ENCODE measurements around the gene LTBP4. TPM values are rescaled to one million over a fixed set of nuclear protein-coding genes. Genes with fewer than 3 reads are reported as not detected.

Gene LTBP4, protein sequence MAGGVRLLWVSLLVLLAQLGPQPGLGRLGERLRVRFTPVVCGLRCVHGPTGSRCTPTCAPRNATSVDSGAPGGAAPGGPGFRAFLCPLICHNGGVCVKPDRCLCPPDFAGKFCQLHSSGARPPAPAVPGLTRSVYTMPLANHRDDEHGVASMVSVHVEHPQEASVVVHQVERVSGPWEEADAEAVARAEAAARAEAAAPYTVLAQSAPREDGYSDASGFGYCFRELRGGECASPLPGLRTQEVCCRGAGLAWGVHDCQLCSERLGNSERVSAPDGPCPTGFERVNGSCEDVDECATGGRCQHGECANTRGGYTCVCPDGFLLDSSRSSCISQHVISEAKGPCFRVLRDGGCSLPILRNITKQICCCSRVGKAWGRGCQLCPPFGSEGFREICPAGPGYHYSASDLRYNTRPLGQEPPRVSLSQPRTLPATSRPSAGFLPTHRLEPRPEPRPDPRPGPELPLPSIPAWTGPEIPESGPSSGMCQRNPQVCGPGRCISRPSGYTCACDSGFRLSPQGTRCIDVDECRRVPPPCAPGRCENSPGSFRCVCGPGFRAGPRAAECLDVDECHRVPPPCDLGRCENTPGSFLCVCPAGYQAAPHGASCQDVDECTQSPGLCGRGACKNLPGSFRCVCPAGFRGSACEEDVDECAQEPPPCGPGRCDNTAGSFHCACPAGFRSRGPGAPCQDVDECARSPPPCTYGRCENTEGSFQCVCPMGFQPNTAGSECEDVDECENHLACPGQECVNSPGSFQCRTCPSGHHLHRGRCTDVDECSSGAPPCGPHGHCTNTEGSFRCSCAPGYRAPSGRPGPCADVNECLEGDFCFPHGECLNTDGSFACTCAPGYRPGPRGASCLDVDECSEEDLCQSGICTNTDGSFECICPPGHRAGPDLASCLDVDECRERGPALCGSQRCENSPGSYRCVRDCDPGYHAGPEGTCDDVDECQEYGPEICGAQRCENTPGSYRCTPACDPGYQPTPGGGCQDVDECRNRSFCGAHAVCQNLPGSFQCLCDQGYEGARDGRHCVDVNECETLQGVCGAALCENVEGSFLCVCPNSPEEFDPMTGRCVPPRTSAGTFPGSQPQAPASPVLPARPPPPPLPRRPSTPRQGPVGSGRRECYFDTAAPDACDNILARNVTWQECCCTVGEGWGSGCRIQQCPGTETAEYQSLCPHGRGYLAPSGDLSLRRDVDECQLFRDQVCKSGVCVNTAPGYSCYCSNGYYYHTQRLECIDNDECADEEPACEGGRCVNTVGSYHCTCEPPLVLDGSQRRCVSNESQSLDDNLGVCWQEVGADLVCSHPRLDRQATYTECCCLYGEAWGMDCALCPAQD (N-terminal part only)
- 293 TPM for total RNA-seq

DNA sequence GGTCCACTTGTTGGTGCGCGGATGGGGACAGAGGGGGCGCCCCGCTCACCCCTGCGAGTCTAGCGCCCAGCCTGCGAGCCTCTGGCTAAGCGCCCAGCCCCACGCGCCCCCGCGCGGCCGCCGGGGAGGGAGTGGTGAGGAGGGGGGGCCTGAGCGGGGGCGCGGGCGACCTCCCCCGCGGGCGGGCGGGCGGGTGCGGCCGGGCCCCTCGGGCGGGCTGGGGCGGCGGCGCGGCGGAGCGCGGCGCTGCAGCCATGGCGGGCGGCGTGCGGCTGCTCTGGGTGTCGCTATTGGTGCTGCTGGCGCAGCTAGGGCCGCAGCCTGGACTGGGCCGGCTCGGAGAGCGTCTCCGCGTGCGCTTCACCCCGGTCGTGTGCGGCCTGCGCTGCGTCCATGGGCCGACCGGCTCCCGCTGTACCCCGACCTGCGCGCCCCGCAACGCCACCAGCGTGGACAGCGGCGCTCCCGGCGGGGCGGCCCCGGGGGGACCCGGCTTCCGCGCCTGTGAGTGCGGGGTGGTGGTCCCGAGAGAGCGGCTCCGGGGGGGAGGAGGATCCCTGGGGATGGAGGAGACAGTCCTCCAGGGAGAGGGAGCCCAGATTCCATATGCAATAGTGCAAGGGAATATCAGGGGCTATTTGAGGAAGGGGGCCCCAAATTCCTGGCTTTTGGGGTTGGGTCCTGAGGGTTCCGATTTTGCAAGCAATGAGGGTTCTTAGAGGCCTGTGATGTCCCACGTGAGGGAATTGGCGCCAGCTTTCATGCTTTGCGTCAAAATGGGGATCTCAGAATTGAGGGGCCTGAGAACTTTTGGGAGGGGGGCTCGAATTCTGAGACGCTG lies at the start of gene LTBP4:
LTBP4 (plus strand) TSS at position 236 of the 841 bp plus-strand sequence; CDS start at position 255, 19 bp downstream.

DNA sequence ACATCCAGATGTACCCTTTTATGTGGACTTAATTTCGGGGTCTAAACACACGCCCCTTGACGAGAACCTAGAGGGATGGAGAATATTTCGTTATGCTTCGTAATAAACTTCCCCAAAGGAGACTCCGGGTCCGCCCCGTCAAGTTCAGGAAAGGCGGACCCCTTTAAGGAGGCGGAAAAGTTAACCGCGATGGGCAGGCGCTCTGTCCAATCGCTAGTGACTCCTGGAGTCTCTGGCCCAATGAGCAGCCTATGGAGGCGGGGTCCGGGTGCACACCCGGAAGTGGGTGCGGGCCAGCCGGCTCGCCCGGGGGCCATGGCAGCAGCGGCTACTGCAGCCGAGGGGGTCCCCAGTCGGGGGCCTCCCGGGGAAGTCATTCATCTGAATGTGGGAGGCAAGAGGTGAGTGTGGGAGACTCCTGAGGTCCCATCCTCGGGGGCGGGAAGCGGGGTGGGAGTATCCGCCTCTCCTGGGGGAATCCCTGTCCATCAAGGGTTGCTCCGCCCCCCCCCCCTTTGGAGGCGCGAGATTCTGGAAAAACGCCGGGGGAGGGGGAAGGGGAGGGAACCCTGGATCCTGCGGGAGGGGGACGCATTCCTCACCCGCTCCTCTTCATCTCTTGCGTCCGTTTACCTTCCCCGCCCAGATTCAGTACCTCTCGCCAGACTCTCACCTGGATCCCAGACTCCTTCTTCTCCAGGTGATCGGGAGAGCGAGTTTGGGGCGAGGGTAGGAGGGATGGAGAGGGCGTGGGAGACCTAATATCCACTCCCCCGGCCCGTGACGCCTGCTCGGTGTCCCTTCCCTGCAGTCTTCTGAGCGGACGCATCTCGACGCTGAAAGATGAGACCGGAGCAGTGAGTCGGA lies 24.4 kb upstream of the LTBP4 start, which contains the start of gene SHKBP1:
SHKBP1 (plus strand) TSS at position 289 of the 867 bp plus-strand sequence; CDS start at position 316, 27 bp downstream.

Other genes with a start within 250 kb of the LTBP4 start
- 0.06 TPM for gene HIPK4, start 211.2 kb upstream of the LTBP4 start, total RNA-seq
- gene PRX, start 188.0 kb upstream of the LTBP4 start, total RNA-seq = 8.5 TPM
- gene SERTAD1, start 175.4 kb upstream of the LTBP4 start, total RNA-seq = 12.6 TPM
- gene SERTAD3, start 157.0 kb upstream of the LTBP4 start, total RNA-seq = 36.4 TPM
- gene BLVRB, start 135.6 kb upstream of the LTBP4 start, total RNA-seq = 121 TPM
- gene SPTBN4, start 134.4 kb upstream of the LTBP4 start, total RNA-seq = 2.9 TPM
- gene SHKBP1, start 24.5 kb upstream of the LTBP4 start, total RNA-seq = 25.3 TPM
- 22.0 TPM for gene NUMBL, start 89.3 kb downstream of the LTBP4 start, total RNA-seq
- 42.6 TPM for gene COQ8B, start 115.5 kb downstream of the LTBP4 start, total RNA-seq
- 21.0 TPM for gene ITPKC, start 115.7 kb downstream of the LTBP4 start, total RNA-seq
- gene ACTMAP, start 149.1 kb downstream of the LTBP4 start, total RNA-seq = 4.8 TPM
- 59.4 TPM for gene SNRPA, start 149.8 kb downstream of the LTBP4 start, total RNA-seq
- 3.8 TPM for gene MIA, start 174.2 kb downstream of the LTBP4 start, total RNA-seq
- gene RAB4B, start 176.9 kb downstream of the LTBP4 start, total RNA-seq = 10.6 TPM
- 63.2 TPM for gene EGLN2, start 197.8 kb downstream of the LTBP4 start, total RNA-seq
- not detected for gene CYP2A6, start 249.1 kb downstream of the LTBP4 start, total RNA-seq

All from metanephros (tissue), 1 donor.